HG02571 (cell line): ENCODE data around the gene RHEX.
A peak's percentile ranks its signal among the peaks of the same experiment; 100 is the strongest.
"Not testable (repeated sequence)": the region's sequence is repeated elsewhere in the genome, so short reads cannot be mapped to it uniquely, and the experiment has no call there.

Experiments
- ATAC-seq: cut with Tn5 transposase; IDR thresholded peaks from one replicate; pipeline ENCODE4 v1.9.1; 2021; ENCODE audit warnings: mild to moderate bottlenecking, moderate library complexity; ENCODE audit not compliant: unreplicated experiment

RHEX gene

DNA sequence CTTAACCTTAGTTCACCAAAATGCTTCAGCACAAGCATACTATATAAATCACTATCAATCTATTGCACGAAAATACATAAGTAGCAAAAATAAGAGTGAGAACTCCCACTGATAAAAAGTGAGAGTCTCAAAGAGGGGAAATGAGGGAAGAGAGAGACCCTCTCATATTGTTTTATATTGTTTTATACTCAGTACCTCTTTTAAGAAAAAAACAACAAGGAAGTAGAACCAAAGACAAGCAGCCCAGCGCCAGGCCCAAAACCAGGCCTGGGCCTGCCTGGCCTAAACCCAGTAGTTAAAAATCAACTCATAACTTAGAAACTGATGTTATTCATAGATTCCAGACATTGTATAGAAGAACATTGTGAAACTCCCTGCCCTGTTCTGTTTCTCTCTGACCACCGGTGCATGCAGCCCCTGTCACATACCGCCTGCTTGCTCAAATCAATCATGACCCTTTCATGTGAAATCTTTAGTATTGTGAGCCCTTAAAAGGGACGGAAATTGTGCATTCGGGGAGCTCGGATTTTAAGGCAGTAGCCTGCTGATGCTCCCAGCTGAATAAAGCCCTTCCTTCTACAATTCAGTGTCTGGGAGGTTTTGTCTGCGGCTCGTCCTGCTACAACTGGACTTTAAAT is 5.4 kb downstream of the RHEX start:
- not testable (repeated sequence) for ATAC-seq

DNA sequence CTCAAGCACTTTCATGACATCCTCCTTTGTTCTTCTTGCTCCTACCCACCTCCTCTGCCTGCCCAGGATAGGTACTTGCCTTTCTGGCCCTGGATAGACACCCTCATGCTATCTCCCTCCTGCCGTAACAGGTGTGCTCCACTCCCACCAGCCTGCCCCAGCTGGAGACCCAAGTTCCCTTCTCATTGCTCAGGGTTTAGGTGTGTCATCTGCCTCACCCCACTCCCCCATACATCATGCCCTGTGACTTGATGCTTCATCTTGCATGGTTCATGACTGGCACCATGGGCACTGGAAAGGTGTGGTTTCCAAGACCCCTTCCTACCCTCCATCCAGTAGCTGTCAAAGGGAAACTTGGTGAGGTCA is 5.9 kb downstream of the RHEX start:
- ATAC-seq = no peak

DNA sequence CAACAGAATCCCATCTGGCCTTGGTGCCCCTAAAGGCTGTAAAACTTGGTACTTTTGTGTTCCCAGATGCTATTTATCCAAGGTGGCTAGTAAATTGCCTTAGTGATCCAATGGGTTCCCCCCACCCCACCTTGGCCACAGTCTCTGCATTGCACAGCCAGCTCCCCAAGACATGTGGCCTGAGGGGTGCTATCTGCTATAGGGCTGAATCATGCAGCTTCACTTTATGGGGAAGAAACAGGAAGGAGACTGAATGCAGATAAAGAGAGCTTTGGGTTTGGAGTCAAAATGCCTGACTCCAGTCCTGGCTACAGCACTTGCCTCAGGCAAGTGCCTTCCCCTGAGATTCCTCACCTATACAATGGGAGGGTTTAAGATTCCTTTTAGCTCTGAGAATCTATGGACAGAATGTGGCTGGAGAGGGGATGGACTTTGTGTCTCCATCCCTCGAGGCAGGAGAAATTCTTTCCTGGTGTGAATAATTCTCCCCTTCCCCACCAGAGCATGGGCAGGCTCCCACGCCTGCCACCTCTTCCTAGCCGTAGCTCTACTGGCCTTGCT is 6.5 kb downstream of the RHEX start:
- ATAC-seq = no peak

DNA sequence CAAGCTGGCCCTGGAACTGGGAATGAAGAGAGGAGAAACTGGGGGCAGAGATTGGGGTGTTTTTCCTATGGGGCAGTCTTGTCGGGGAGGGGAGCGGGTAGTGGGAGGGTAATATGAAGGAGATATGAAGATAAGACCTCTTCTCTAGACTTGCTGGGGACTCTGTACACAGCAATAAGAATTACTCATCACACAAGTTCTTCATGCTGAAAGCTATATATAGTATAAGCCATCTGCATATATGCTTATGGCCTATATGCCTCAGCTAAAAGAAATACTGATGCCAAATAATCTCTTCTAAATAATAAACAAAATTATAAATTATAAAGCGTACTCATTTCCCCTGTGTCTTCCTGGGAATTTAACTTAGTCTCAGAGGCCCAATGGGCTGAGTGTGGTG is 7.9 kb downstream of the RHEX start:
- ATAC-seq = no peak

DNA sequence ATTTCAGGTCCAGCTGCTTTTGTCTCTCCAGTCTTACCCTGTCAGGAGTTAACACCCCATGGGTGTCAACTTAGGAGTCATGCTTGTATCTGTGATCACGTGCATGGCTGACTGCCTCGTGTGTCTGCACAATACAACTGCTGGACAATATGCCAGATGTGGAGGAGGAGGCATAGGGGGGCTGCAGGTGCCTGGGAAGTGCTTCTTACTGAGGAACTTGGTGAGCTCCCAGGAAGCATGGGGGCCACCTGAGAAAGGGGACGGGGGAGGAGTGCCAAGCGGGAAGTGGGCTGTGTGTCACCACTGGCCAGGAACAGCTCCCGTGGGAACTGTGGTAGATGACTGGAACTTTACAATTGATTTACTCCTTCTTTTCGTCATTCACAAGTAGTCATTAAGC is 9.5 kb downstream of the RHEX start:
- ATAC-seq = no peak

DNA sequence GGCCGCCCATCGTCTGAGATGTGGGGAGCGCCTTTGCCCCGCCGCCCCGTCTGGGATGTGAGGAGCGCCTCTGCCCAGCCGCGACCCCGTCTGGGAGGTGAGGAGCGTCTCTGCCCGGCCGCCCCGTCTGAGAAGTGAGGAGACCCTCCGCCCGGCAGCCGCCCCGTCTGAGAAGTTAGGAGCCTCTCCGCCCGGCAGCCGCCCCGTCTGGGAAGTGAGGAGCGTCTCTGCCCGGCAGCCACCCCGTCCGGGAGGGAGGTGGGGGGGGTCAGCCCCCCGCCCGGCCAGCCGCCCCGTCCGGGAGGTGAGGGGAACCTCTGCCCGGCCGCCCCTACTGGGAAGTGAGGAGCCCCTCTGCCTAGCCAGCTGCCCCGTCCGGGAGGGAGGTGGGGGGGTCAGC is 11.0 kb downstream of the RHEX start:
- ATAC-seq = not testable (repeated sequence)

DNA sequence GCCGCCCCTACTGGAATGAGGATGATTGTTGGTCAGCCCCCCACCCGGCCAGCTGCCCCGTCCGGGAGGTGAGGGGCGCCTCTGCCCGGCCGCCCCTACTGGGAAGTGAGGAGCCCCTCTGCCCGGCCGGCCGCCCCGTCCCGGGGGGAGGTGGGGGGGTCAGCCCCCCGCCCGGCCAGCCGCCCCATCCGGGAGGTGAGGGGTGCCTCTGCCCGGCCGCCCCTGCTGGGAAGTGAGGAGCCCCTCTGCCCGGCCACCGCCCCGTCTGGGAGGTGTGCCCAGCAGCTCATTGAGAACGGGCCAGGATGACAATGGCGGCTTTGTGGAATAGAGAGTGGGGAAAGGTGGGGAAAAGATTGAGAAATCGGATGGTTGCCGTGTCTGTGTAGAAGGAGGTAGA is 11.5 kb downstream of the RHEX start:
- not testable (repeated sequence) for ATAC-seq

DNA sequence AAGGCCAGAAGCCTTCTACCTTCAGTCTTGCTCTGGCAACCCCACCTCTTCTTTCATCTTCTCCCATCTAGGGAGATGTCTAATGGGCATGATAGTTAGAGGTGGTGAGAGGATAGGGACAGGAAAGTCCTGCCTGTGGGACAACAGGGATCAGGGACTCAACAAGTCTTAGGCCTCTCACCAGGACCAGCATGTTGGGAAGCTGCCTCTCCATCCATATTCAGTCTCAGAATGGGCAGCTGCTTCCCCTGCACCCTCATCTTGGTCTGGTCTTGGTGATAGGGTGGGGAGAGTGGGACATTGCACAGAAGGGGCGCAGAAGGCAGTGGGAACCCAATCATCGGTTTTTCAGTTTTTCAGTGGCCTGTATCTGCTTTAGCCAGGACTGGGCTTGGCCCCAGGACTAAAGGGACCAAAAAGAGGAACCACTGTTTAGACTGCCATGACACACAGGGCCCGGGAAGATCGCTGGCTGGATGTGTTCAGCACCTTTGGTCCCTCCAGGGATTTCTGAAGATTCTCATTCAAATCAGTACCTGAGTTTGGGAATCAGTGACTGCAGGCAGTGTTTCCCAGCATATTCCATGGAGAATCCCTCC is 12.7 kb downstream of the RHEX start:
- no peak for ATAC-seq

DNA sequence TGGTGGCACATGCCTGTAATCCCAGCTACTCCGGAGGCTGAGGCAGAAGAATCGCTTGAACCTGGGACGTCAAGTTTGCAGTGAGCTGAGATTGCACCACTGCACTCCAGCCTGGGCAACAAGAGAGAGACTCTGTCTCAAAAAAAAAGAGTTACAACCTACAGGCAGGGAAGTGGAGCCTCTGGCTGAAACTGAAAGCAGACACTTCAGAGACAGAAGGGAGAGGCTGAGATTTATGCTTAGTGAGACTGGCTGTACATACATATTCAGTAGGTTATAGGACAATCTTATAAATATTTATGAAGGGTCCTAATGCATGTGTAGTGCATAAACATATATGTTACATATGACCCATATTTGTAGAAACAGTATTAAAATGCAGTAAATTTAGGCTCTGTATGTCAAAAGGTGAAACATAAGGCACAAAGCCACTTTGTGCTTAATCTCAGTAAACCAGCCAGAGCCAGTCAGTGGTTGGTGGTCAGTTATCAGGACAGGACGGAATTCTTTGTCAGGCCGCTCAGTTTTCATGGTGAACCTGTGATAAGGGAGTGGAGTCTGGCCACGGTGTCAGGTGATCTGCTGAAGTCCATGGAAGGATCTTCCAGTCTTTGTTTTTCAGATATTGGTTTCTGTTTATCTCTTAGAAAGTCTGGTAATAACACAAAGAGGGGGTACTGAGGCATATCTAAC is 13.7 kb downstream of the RHEX start:
- ATAC-seq = peak; percentile 79

DNA sequence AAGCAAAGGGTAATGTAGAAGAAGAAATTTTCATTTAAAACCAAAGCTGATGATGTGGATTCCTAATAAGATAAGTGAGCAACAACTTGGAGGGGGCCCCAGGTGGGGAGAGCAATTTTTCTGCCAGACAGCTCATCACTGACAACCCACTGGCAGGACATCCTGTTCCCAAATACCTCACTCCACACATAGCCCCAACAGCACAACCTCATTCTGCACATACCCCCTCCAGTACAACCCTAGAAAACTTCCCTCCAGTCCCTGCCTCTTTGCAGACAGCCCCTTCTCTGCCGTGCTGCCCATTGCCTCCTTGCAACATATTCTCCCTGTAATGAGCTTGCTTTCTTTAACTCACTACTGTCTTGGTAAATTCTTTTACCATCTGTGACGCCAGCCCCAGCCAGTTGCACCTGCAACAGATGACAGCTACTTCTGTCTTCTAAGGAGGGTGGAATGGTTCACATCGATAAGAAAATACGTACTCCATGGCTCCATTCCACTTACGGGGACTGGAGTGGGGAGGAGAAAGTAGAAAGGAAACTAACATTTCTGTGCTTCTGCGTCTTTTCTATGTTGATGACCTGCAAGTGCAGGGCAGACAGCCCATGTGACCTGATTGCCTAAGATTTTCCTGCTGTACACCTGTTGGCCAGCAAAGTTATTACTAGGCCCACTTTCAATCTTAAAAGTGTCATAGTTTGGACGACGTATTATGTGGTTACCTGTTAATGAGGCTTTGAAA is 14.7 kb downstream of the RHEX start:
- ATAC-seq = no peak

DNA sequence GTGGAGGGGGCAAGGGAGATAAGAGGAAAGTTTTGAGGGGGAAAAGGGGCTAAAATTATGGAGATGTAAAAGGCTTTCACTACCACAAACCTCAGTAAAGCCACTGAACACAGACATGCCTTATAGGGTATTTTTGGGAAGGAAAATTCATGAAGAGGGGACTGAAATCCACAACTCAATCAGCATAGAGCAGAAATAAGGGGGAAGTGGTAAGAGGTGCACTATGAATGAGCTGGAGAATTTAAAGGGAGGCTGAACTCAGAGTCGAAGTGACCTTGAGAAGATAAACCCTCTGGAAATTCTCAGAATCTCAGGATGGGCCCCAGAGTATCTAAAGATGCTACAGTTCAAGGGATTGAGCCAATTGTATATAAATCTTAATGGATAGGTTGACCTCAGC is 15.3 kb downstream of the RHEX start:
- ATAC-seq = no peak

DNA sequence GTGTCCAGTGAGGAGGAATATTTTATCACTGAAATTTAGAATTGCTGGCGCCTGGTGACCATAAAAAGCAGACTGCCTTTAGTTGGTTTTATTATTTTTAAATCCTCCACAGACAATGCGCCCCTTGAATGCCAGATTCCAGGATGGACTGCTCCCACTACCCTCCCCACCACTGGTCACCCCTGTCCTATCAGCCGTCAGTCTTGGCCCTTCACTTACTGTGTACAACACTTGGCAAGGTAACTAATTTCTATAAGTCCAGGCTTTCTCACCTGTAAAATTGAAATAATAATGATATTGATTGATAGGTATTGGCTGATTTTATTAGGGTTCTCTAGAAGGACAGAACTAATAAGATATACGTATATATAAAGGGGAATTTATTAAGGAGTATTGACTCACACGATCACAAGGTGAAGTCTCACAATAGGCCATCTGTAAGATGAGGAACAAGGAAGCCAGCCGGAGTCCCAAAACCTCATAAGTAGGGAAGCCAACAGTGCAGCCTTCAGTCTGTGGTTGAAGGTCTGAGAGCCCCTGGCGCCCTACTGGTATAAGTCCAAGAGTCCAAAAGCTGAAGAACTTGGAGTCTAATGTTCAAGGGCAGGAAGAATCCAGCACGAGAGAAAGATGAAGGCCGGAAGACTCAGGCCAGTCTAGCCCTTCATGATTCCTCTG is 17.8 kb downstream of the RHEX start:
- ATAC-seq = no peak

DNA sequence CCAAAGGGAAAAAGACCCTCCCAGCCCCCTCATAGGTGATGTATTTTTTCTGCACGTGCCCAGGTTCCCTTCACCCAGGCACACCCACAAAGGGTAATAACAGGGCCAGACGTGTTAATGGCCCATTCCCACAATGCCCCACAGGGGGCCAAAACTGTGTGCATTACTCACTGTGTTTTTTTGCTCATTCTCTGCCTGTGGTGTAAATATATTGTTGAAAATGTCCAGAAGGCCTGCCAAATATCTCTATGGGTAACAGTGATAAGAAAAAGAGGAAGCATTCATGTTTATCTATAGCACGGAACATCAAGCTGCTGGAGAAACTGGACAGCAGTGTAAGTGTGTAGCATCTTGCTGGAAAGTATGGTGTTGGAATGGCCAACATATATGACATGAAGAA is 21.9 kb downstream of the RHEX start:
- no peak for ATAC-seq

DNA sequence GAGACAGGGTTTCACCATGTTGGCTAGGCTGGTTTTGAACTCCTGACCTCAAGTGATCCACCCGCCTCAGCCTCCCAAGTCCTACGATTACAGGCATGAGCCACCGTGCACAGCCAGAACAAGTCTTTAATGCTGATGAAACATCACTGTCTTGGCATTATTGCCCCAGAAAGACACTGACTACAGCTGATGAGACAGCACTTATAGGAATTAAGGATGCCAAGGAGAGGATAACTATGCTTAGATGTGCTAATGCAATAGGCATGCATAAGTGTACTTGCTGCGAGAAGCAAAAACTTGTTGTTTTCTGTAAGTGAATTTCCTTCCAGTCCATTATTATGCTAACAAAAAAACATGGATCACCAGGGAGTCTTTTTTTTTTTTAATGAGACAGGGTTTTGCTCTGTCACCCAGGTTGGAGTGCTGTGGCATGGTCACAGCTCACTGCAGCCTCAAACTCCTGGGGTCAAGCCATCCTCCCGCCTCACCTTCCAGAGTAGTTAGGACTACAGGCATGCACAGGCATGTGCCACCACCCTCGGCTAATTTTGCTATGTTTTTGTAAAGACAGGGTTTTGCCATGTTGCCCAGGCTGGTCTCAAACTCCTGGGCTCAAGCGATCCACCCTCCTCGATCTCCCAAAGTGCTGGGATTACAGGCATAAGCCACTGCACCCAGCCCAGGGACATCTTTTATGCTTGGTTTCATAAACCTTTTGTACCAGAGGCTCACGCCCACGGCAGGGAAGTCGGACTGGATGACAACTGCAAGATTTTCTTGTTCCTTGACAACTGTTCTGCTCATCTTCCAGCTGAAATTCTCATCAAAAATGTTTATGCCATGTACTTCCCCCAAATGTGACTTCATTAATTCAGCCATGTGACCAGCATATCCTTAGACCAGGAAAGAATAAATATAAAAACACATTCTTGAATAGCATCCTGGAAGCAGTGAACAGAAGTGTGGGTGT is 23.1 kb downstream of the RHEX start:
- no peak for ATAC-seq

DNA sequence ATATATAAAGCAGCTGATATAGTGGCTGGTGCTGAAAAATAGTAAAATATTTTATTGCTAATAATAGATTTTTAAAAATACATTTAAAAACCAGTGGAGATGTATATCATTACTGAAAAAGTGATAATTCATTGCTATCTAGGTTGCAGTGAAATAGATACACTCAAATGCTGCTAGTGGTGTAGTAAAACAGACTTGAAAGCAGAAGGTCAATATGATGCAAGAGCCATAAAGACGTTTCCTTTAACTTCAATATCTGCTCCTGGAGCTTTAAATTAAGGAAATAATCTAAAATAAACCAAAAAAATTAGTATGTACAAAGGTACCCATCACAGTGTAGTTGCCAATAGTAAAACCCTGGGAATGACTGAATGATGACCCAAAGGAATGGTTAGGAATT is 26.2 kb downstream of the RHEX start:
- ATAC-seq = no peak

DNA sequence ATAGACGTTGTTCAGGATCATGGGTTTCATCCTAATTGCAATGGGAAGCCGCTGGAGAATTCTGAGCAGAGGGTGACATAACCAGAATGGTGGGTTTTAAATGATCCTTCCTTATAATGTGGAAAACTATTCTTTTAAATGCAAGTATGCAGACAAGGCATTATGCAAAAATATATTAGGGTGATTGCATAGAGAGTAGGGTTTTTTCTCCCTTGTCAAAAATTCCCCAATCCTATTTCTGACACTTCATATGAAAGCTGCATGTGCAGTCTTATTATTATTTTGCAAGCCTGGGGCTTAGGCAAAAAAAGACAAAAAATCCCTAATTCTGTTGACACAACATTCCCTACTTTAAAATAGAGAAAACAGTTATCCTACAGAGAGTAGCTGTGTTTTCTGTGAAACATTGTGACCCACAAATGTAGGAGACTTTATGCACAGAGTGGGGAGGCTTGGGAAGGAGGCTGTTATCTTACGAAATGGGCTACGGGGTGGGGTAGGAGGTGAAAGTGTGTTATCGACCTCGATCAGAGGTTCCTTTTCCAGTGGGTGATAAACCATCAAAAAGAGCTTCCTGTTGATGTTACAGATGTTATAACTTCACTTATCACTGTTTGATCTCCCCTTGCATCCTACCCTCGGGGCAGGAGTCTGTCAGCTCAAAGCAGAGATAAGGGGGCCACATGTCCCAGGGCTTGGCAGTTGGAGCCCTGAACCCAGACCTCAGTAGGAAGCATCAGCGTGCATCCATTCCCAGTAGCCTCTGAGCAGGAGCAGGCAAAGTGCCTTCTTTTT is 27.2 kb downstream of the RHEX start:
- ATAC-seq = no peak

DNA sequence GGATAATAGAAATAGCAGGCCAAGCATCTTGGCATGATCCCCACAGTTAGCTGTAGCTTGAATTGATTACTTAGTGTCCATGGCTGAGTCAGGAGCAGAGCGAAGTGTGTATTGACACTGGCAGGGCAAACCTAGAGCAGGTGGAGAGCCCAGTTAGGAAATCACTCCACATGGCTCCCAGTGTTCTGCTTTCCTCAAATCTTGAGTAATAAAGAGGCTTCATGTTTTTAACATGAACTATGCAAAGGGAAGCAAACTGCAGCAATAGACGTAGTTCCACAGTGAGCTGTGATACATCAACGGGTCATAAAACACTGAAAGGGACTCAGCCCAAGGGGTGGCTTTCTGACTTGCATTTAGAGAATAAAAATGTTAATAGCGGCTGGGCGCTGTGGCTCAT is 28.9 kb downstream of the RHEX start:
- no peak for ATAC-seq

DNA sequence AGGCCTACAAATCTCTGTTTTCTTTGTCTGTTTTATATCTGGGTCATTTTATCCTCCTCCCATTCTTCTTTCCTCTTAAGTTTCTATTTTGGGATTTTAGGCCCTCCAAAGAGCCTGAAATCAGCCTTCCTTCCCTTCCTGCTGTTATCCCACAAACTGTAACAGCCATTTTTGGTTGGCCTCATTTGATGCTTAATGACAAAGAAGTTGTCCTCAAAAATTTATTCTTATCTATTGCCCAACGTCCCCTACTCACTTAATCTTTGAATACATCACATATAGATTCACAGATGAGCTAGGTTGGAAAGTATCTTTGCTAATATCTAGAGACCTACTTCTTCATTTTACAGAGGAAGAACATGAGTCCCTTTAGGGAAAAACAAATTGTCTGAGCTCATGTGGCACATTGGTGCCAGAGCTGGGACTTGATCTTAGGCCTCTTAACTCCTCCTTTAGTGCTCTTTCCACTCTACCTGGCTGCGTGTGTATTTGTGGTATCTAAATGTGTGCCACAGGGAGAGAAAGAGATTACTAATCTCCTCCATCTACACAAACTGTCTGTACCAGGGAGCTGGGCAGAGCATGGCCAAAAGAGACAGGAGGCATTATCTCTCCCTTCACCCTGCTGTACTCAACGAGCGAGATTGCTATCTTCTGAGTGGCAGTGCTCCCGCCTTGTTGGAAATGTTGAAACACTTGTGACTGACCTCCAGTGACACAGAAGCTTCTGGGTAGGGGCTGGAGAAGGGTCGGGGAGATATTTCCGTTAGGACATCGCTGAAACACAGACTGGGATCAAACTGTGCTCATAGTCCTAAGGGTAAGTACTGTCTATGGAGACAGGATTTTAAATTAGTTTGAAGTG is 30.1 kb downstream of the RHEX start:
- ATAC-seq = no peak
